SU-DHL-6 (cell line): ENCODE data around the gene ANO10.

Experiments used
- H2AFZ ChIP-seq: fragments of 200-600 bp; sonication (generic); 2 replicates; pipeline ENCODE4 v1.6.1; 2014; ENCODE audit warnings: low read depth, mild to moderate bottlenecking, moderate library complexity, mixed read lengths, antibody characterized with exemption, low read length; ENCODE audit not compliant: severe bottlenecking
- H3F3A ChIP-seq: fragments of 200-600 bp; shearing (Covaris generic); 2 replicates; pipeline ENCODE4 v1.6.0; 2016; ENCODE audit warnings: antibody characterized with exemption, mild to moderate bottlenecking; ENCODE audit not compliant: insufficient read depth
- H3K27ac ChIP-seq: fragments of 200-600 bp; sonication (generic); 2 replicates; pipeline ENCODE4 v1.5.1; 2016; ENCODE audit warnings: low read depth, mild to moderate bottlenecking, low read length, moderate library complexity, mixed read lengths
- H3K27me3 ChIP-seq: fragments of 200-600 bp; sonication (generic), shearing (Covaris generic); 2 replicates; pipeline ENCODE4 v1.6.0; 2014; ENCODE audit warnings: mild to moderate bottlenecking, low read length
- H3K36me3 ChIP-seq: fragments of 200-600 bp; sonication (generic); 2 replicates; pipeline ENCODE4 v1.6.1; 2014; ENCODE audit warnings: mild to moderate bottlenecking, low read length, mixed read lengths
- H3K4me2 ChIP-seq: fragments of 300-600, 200-600 bp; shearing (Covaris generic), sonication (generic); 2 replicates; pipeline ENCODE4 v1.6.0; 2014; ENCODE audit warnings: low read length, low read depth, mild to moderate bottlenecking; ENCODE audit not compliant: poor library complexity, severe bottlenecking
- H3K4me3 ChIP-seq: fragments of 200-600 bp; sonication (generic); 2 replicates; pipeline ENCODE4 v1.5.1; 2014; ENCODE audit warnings: antibody characterized with exemption, low read length, mild to moderate bottlenecking, mixed read lengths; ENCODE audit not compliant: insufficient read depth, poor library complexity, severe bottlenecking
- H3K79me2 ChIP-seq: fragments of 200-600 bp; sonication (generic); 2 replicates; pipeline ENCODE4 v1.6.1; 2014; ENCODE audit warnings: mild to moderate bottlenecking, low read length, moderate library complexity; ENCODE audit not compliant: insufficient read depth
- H3K9ac ChIP-seq: fragments of 200-600 bp; sonication (generic); 2 replicates; pipeline ENCODE4 v1.7.0; 2014; ENCODE audit warnings: mild to moderate bottlenecking, low read length
- H3K9me2 ChIP-seq: fragments of 200-600 bp; sonication (generic); replicated peaks from 2 replicates; pipeline ENCODE4 v1.6.1; 2014; ENCODE audit warnings: low read length; ENCODE audit not compliant: insufficient read depth
- H3K9me3 ChIP-seq: fragments of 200-600 bp; sonication (generic); 2 replicates; pipeline ENCODE4 v1.6.1; 2014; ENCODE audit warnings: low read length, mixed read lengths; ENCODE audit not compliant: insufficient read depth
- H4K20me1 ChIP-seq: fragments of 200-600 bp; sonication (generic); 2 replicates; pipeline ENCODE4 v1.6.1; 2014; ENCODE audit warnings: low read depth, mild to moderate bottlenecking, antibody characterized with exemption, low read length, moderate library complexity, mixed read lengths
- EZH2phosphoT487 ChIP-seq: fragments of 200-600 bp; sonication (generic), shearing (Covaris generic); conservative IDR thresholded peaks from 2 replicates; pipeline ENCODE4 v1.6.1; 2018; ENCODE audit warnings: mild to moderate bottlenecking, antibody characterized with exemption, low read length, moderate library complexity, mixed read lengths
- TF ChIP-seq, protein P1 (sequence below): fragments of 200-600 bp; sonication (generic); IDR thresholded peaks from one replicate; pipeline ENCODE4 v1.5.1; 2017; ENCODE audit warnings: antibody characterized with exemption, mild to moderate bottlenecking, low read length, moderate library complexity; ENCODE audit not compliant: insufficient read depth, poor library complexity, severe bottlenecking

Gene ANO10

DNA sequence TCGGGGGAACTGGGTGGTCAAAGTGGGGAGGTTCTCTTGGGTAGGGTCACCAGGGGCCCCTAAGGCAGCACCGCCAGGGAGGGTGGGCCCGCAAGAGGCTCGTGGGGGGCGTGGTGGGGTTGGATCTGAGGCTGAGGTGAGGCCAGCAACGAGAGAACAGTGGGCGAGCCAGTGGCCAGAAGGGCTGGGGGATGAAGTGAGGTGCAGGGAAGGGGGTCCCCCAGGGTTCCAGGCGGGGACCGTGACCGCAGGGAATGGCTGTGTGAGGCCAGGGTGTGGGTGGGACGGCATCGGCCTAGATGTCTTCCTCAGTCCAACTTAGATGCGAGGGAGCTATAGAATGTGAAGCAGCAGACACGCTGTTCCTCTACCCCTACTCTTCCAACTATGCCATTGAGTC lies 257.3 kb downstream of the ANO10 start:
- H3K9me2 ChIP-seq = no peaks in the 10 kb centered on the region
- no peaks in the 10 kb centered on the region for H3K79me2 ChIP-seq
- no peaks in the 10 kb centered on the region for H3K27me3 ChIP-seq
- H2AFZ ChIP-seq = no peak overlapping the region
- TF ChIP-seq, protein P1, sequence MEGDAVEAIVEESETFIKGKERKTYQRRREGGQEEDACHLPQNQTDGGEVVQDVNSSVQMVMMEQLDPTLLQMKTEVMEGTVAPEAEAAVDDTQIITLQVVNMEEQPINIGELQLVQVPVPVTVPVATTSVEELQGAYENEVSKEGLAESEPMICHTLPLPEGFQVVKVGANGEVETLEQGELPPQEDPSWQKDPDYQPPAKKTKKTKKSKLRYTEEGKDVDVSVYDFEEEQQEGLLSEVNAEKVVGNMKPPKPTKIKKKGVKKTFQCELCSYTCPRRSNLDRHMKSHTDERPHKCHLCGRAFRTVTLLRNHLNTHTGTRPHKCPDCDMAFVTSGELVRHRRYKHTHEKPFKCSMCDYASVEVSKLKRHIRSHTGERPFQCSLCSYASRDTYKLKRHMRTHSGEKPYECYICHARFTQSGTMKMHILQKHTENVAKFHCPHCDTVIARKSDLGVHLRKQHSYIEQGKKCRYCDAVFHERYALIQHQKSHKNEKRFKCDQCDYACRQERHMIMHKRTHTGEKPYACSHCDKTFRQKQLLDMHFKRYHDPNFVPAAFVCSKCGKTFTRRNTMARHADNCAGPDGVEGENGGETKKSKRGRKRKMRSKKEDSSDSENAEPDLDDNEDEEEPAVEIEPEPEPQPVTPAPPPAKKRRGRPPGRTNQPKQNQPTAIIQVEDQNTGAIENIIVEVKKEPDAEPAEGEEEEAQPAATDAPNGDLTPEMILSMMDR = no peak
- no peak for TF ChIP-seq EZH2phosphoT487
- H3F3A ChIP-seq = no peaks in the 10 kb centered on the region
- no peak overlapping the region for H3K4me3 ChIP-seq
- no peak overlapping the region for H3K4me2 ChIP-seq
- H3K27ac ChIP-seq = no peak overlapping the region
- no peaks in the 10 kb centered on the region for H4K20me1 ChIP-seq
- H3K9ac ChIP-seq = no peak overlapping the region
- H3K36me3 ChIP-seq = no peaks in the 10 kb centered on the region
- H3K9me3 ChIP-seq = no peaks in the 10 kb centered on the region

DNA sequence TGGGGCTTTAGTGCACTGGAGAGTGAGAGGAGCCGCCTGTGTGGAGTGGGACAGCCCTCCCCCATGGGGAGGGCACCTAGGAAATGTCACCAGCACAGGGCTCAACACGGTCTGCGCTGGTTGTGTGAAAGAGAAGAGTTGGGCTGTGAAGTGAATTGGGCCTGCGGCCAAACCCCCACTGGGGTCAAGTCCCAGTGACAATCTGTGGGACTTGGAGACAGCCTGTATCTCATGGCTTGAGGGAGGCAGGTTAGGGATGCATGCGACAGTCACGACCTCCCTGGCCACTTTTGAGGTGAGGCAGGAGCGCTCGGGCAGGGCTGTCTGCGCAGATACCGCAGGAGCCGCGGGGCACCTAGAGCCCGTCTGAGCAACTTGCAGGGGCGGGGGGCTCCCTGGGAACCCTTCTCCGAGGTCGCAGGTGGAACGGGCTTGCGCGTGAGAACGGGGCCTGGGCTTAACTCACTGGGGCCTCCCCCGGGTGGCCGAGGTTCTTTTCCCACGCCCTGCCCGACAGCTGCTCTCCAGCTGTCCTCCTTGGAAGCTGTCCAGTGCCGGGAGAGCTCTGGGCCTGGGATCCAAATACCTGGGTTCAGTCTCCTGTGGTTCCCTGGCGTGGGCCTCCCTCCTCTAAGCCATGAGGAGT lies 258.1 kb downstream of the ANO10 start:
- no peaks in the 10 kb centered on the region for H3K9me2 ChIP-seq
- H3K36me3 ChIP-seq = no peaks in the 10 kb centered on the region
- H3K9ac ChIP-seq = no peak overlapping the region
- no peaks in the 10 kb centered on the region for H3F3A ChIP-seq
- no peak overlapping the region for H3K27ac ChIP-seq
- H3K4me3 ChIP-seq = no peak overlapping the region
- TF ChIP-seq, protein P1 = no peak
- no peak for TF ChIP-seq EZH2phosphoT487
- H3K27me3 ChIP-seq = no peaks in the 10 kb centered on the region
- no peak overlapping the region for H2AFZ ChIP-seq
- no peaks in the 10 kb centered on the region for H3K9me3 ChIP-seq
- H3K4me2 ChIP-seq = no peak overlapping the region
- H3K79me2 ChIP-seq = no peaks in the 10 kb centered on the region
- H4K20me1 ChIP-seq = no peaks in the 10 kb centered on the region

DNA sequence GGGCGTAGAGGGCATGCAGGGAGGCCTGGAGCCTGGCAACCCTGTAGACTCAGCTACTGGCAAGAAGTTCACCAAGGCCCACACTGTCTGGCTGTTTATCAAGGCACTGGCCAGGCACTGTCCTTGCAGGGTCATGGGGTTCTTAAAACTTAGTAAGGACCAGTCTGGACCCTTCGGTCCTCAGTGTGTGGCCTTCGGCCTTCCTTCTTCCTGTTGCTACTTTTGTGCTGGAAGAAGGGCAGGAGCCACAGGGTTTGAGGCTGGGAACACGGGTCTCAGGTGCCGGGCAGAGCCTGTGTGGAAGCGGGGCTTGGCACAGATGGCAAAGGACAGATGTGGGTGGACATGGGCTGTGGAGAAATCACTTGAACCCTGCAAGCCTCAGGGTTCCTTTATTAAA lies 258.9 kb downstream of the ANO10 start:
- TF ChIP-seq EZH2phosphoT487 = no peak
- TF ChIP-seq, protein P1 = no peak
- Histone ChIP-seq H3K27ac (no peak overlapping the region), H2AFZ (no peak overlapping the region), H3K36me3 (no peaks in the 10 kb centered on the region), H4K20me1 (no peaks in the 10 kb centered on the region), H3K4me3 (no peak overlapping the region), H3K27me3 (no peaks in the 10 kb centered on the region), H3K79me2 (no peaks in the 10 kb centered on the region), H3K9ac (no peak overlapping the region), H3F3A (no peaks in the 10 kb centered on the region), H3K9me3 (no peaks in the 10 kb centered on the region), H3K4me2 (no peak overlapping the region), H3K9me2 (no peaks in the 10 kb centered on the region)
